Measurements from ENCODE around the gene CPEB4.

The CPEB4 gene

DNA sequence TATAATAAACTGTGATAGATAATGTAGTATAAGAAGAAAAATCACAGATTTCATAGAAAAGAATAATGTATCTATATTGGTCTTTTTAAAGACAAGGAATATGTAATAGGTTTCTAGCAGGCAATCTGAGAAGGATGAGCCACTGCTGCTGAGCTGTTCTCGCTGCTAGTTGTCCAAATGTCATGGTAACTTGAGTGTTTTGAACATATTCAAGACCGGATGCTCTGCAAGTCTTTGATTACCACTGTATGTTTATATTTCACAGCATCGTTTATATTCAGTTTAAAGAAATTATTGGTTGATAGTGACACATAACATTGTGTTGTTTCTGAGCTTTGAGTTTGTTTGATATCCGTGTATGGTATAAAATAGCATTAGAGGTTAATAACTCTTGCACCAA, 110.4 kb downstream of the CPEB4 start:
- H3K36me3 ChIP-seq = no peaks in the 10 kb centered on the region
- H3K4me1 ChIP-seq (ENCODE audit: control insufficient read depth in 1 of 2, insufficient read depth in 1 of 2, low read depth in 1 of 2, low read length in 1 of 2) = no peaks in the 10 kb centered on the region
- peaks cover 100% of the 10 kb centered on the region for H3K27me3 ChIP-seq
- TF ChIP-seq CTCF (IDR thresholded peaks at IDR 0.05) = no peak
- no peaks in the 10 kb centered on the region for H3K9me3 ChIP-seq
- no peak overlapping the region for H3K4me3 ChIP-seq (ENCODE audit: low read depth in 1 of 2, low read length in 1 of 2)
- H3K27ac ChIP-seq = no peak overlapping the region

DNA sequence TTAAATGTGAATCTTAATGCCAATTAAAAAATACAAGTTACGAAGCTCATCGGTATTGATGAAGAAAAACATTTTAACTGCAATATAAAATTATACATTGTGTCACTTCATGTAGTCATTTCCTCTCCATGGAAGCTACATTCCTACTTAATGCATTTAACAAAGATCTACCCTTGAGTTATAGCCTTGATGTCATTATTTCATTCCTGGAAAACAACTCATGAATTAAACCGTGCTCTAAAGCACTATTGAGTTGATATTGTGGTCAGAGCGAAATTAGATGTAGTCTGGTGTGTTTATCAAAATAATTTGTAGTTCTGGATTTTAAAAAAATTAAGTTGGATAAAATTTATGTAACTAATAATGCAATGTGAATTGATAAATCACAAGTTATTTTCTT, 111.9 kb downstream of the CPEB4 start:
- H3K4me1 ChIP-seq (ENCODE audit: control insufficient read depth in 1 of 2, insufficient read depth in 1 of 2, low read depth in 1 of 2, low read length in 1 of 2) = no peaks in the 10 kb centered on the region
- no peaks in the 10 kb centered on the region for H3K36me3 ChIP-seq
- TF ChIP-seq CTCF (IDR thresholded peaks at IDR 0.05) = no peak
- H3K9me3 ChIP-seq = no peaks in the 10 kb centered on the region
- no peak overlapping the region for H3K27ac ChIP-seq
- peaks cover 100% of the 10 kb centered on the region for H3K27me3 ChIP-seq
- H3K4me3 ChIP-seq (ENCODE audit: low read depth in 1 of 2, low read length in 1 of 2) = no peak overlapping the region

DNA sequence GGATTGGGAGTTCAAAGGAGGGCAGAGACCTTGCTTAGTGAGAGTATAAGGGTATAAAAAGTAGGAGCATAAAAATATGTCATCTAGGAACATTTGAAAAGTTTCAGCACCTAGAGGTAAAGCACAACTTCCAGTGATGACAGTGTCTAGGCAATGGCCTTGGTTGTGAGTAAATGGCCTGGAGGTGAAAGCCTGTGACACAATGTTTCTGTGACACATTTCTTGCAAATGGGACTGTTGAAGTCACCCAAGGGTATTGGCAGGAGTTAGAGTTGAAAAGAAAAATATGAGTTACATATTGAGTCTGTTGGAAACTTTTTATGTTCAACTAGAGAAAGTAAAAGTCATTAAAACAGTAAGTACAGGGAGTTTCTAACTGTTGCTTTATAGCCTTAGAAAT, 115.6 kb downstream of the CPEB4 start:
- no peak for TF ChIP-seq CTCF (IDR thresholded peaks at IDR 0.05)
- Histone ChIP-seq H3K36me3 (no peaks in the 10 kb centered on the region), H3K27ac (no peak overlapping the region), H3K9me3 (no peaks in the 10 kb centered on the region), H3K27me3 (peaks cover 89% of the 10 kb centered on the region), H3K4me1 (ENCODE audit: control insufficient read depth in 1 of 2, insufficient read depth in 1 of 2, low read depth in 1 of 2, low read length in 1 of 2) (no peaks in the 10 kb centered on the region), H3K4me3 (ENCODE audit: low read depth in 1 of 2, low read length in 1 of 2) (no peak overlapping the region)

- no peaks in the 10 kb centered on the region for H3K9me3 ChIP-seq
- H3K4me1 ChIP-seq (ENCODE audit: control insufficient read depth in 1 of 2, insufficient read depth in 1 of 2, low read depth in 1 of 2, low read length in 1 of 2) = no peaks in the 10 kb centered on the region
- H3K27me3 ChIP-seq = peaks cover 63% of the 10 kb centered on the region
- no peak overlapping the region for H3K27ac ChIP-seq
- no peak for TF ChIP-seq CTCF (IDR thresholded peaks at IDR 0.05)
- H3K4me3 ChIP-seq (ENCODE audit: low read depth in 1 of 2, low read length in 1 of 2) = no peak overlapping the region
- H3K36me3 ChIP-seq = no peaks in the 10 kb centered on the region
These were observed 120.8 kb downstream of the CPEB4 start for GRCh38 chr5:174008922-174009321.

DNA sequence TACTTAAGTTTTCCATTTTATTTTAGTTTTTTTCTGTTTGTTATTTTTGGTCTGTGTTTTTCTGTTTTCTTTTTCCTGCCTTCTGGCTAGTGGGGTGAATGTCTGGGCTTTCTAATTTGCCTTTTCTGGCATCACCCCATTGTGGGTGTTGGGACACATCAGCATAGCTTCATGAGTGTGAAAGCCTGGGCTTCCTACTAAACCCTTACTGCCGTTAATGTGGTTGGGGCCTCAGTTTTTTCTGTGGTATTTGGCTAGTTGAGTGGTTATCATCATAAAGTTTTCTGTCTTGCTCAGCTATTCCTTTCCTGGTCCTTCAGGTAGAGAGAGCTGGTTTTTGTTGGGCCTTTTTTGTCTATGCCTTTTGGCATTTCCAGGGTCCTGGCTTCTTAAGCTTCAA, 122.2 kb downstream of the CPEB4 start:
- H3K27me3 ChIP-seq = peaks cover 48% of the 10 kb centered on the region
- H3K9me3 ChIP-seq = no peaks in the 10 kb centered on the region
- no peaks in the 10 kb centered on the region for H3K4me1 ChIP-seq (ENCODE audit: control insufficient read depth in 1 of 2, insufficient read depth in 1 of 2, low read depth in 1 of 2, low read length in 1 of 2)
- no peak overlapping the region for H3K27ac ChIP-seq
- H3K4me3 ChIP-seq (ENCODE audit: low read depth in 1 of 2, low read length in 1 of 2) = no peak overlapping the region
- H3K36me3 ChIP-seq = no peaks in the 10 kb centered on the region
- TF ChIP-seq CTCF (IDR thresholded peaks at IDR 0.05) = no peak

DNA sequence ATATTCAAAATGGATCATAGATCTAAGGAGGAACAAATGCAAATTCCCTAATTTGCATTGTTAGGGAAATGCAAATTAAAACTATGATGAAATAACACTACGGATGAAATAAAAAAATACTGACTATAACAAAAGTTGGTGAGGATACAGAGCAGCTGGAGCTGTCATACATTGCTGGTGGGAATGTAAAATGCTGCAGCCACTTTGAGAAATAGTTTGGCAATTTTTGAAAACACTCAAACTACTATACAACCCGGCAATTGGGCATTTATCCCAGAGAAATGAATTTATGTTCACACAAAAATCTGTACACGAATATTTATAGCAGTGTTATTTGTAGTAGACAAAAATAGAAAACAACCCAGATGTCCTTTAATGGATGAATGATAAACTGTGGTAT, 123.3 kb downstream of the CPEB4 start:
- H3K4me3 ChIP-seq (ENCODE audit: low read depth in 1 of 2, low read length in 1 of 2) = no peak overlapping the region

More for the DNA sequence above, 123.3 kb downstream of the CPEB4 start:
- H3K27ac ChIP-seq = no peak overlapping the region
- H3K9me3 ChIP-seq = no peaks in the 10 kb centered on the region
- peaks cover 37% of the 10 kb centered on the region for H3K27me3 ChIP-seq
- no peaks in the 10 kb centered on the region for H3K36me3 ChIP-seq
- no peaks in the 10 kb centered on the region for H3K4me1 ChIP-seq (ENCODE audit: control insufficient read depth in 1 of 2, insufficient read depth in 1 of 2, low read depth in 1 of 2, low read length in 1 of 2)
- no peak for TF ChIP-seq CTCF (IDR thresholded peaks at IDR 0.05)
